ENCODE data around the gene TUBGCP6. TPM values are rescaled to one million over a fixed set of nuclear protein-coding genes. Genes with fewer than 3 reads are reported as not detected.

The TUBGCP6 gene
- total RNA-seq, 1 donor from 2014 or later, result 26.3 TPM

DNA sequence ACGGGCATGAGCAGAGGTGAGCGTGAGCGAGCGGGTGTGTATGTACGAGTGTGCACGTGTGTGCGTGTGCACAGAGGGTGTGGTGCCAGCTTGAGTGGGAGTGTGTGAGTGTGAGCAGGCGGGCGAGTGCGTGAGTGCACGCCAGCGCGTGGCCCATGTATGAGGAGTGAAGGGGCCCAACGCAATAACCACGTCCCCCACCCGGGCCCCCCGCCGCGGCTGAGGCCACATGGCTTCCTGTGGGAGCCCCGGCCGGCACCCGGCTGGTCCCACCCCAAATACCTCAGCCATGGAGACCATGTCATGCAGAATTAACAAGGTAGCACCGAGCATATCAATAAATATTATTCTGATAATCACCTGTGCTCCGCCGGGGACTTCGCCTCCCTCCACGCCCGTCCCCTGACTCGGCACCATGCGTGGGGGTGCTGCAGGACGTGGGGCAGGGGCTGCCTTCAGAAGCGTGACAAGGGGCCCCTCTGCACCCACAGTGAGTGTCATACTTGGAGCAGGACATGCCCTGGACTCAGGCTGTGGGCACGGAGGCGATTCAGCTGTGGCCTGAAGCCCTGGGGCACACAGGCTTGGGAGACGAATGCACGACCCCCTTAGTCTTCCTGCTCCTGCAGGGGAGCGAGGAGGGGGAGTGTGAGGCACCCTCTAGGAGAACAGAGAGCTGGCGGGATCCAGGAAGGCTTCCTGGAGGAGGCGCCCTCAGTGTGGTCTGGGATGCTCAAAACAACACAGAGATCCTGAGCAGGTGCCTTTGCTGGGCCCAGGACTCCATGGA, 64.7 kb downstream of the TUBGCP6 start:
- no peaks in the 10 kb centered on the region for H3K4me1 Mint-ChIP-seq (ENCODE audit: low read depth, unreplicated experiment)
- no peak overlapping the region for H3K9ac ChIP-seq (ENCODE audit: low read length)
- no peak overlapping the region for H3K4me3 Mint-ChIP-seq (ENCODE audit: unreplicated experiment)
- H3K9me3 Mint-ChIP-seq (ENCODE audit: unreplicated experiment), result no peaks in the 10 kb centered on the region
- peaks cover 3% of the 10 kb centered on the region for H3K4me1 ChIP-seq (ENCODE audit: insufficient read depth, low read length)
- peaks cover 2% of the 10 kb centered on the region for H3K36me3 Mint-ChIP-seq (ENCODE audit: low read depth, unreplicated experiment)
- TF ChIP-seq, protein P1, sequence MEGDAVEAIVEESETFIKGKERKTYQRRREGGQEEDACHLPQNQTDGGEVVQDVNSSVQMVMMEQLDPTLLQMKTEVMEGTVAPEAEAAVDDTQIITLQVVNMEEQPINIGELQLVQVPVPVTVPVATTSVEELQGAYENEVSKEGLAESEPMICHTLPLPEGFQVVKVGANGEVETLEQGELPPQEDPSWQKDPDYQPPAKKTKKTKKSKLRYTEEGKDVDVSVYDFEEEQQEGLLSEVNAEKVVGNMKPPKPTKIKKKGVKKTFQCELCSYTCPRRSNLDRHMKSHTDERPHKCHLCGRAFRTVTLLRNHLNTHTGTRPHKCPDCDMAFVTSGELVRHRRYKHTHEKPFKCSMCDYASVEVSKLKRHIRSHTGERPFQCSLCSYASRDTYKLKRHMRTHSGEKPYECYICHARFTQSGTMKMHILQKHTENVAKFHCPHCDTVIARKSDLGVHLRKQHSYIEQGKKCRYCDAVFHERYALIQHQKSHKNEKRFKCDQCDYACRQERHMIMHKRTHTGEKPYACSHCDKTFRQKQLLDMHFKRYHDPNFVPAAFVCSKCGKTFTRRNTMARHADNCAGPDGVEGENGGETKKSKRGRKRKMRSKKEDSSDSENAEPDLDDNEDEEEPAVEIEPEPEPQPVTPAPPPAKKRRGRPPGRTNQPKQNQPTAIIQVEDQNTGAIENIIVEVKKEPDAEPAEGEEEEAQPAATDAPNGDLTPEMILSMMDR (IDR thresholded peaks at IDR 0.05; ENCODE audit: insufficient read depth, low read depth, low read length), result no peak
- TF ChIP-seq EZH2 (IDR thresholded peaks at IDR 0.05; ENCODE audit: insufficient read depth, low read length), result no peak
- no peak overlapping the region for H3K27ac Mint-ChIP-seq (ENCODE audit: unreplicated experiment)
- no peak overlapping the region for H3K27ac ChIP-seq (ENCODE audit: low read depth, low read length)
- FAIRE-seq (no peak), DNase-seq (ENCODE audit: low read depth) (no peak)
- no peaks in the 10 kb centered on the region for H3K27me3 ChIP-seq (ENCODE audit: insufficient read depth, low read length)
- H3K4me2 ChIP-seq (ENCODE audit: low read length), result no peak overlapping the region
- H3K36me3 ChIP-seq (ENCODE audit: insufficient read depth, low read length), result no peaks in the 10 kb centered on the region
- H4K20me1 ChIP-seq (ENCODE audit: insufficient read depth, low read length), result no peaks in the 10 kb centered on the region
- no peaks in the 10 kb centered on the region for H3K9me3 ChIP-seq (ENCODE audit: insufficient read depth, low read depth, low read length)
- H3K4me3 ChIP-seq (ENCODE audit: insufficient read depth, low read depth, low read length), result no peak overlapping the region
- no peaks in the 10 kb centered on the region for H3K79me2 ChIP-seq (ENCODE audit: insufficient read depth, low read length)
- H2AFZ ChIP-seq (ENCODE audit: low read depth, low read length), result no peak overlapping the region
- H3K27me3 Mint-ChIP-seq (ENCODE audit: low read depth, unreplicated experiment), result peaks cover 10% of the 10 kb centered on the region

GRCh38 chr22:50178871-50179869, 65.7 kb downstream of the TUBGCP6 start:
- Histone ChIP-seq H3K9me3 (ENCODE audit: insufficient read depth, low read depth, low read length) (no peaks in the 10 kb centered on the region), H3K4me1 (ENCODE audit: insufficient read depth, low read length) (no peaks in the 10 kb centered on the region), H2AFZ (ENCODE audit: low read depth, low read length) (no peak overlapping the region), H3K27me3 (ENCODE audit: insufficient read depth, low read length) (no peaks in the 10 kb centered on the region), H3K79me2 (ENCODE audit: insufficient read depth, low read length) (no peaks in the 10 kb centered on the region), H3K4me2 (ENCODE audit: low read length) (no peak overlapping the region), H3K27ac (ENCODE audit: low read depth, low read length) (no peak overlapping the region), H3K36me3 (ENCODE audit: insufficient read depth, low read length) (no peaks in the 10 kb centered on the region), H3K9ac (ENCODE audit: low read length) (no peak overlapping the region), H3K4me3 (ENCODE audit: insufficient read depth, low read depth, low read length) (no peak overlapping the region), H4K20me1 (ENCODE audit: insufficient read depth, low read length) (no peaks in the 10 kb centered on the region)
- no peak overlapping the region for H3K4me3 Mint-ChIP-seq (ENCODE audit: unreplicated experiment)
- H3K36me3 Mint-ChIP-seq (ENCODE audit: low read depth, unreplicated experiment), result peaks cover 2% of the 10 kb centered on the region
- H3K4me1 Mint-ChIP-seq (ENCODE audit: low read depth, unreplicated experiment), result no peaks in the 10 kb centered on the region
- TF ChIP-seq, protein P1 (IDR thresholded peaks at IDR 0.05; ENCODE audit: insufficient read depth, low read depth, low read length), result no peak
- FAIRE-seq, result no peak
- H3K27me3 Mint-ChIP-seq (ENCODE audit: low read depth, unreplicated experiment), result peaks cover 10% of the 10 kb centered on the region
- H3K9me3 Mint-ChIP-seq (ENCODE audit: unreplicated experiment), result no peaks in the 10 kb centered on the region
- H3K27ac Mint-ChIP-seq (ENCODE audit: unreplicated experiment), result no peak overlapping the region
- no peak for DNase-seq (ENCODE audit: low read depth)
